ENCODE results near the gene SLC16A8. TPM values are rescaled to one million over a fixed set of nuclear protein-coding genes. Genes with fewer than 3 reads are reported as not detected.

Gene SLC16A8
- total RNA-seq, 1 donor: 0.18 TPM

DNA sequence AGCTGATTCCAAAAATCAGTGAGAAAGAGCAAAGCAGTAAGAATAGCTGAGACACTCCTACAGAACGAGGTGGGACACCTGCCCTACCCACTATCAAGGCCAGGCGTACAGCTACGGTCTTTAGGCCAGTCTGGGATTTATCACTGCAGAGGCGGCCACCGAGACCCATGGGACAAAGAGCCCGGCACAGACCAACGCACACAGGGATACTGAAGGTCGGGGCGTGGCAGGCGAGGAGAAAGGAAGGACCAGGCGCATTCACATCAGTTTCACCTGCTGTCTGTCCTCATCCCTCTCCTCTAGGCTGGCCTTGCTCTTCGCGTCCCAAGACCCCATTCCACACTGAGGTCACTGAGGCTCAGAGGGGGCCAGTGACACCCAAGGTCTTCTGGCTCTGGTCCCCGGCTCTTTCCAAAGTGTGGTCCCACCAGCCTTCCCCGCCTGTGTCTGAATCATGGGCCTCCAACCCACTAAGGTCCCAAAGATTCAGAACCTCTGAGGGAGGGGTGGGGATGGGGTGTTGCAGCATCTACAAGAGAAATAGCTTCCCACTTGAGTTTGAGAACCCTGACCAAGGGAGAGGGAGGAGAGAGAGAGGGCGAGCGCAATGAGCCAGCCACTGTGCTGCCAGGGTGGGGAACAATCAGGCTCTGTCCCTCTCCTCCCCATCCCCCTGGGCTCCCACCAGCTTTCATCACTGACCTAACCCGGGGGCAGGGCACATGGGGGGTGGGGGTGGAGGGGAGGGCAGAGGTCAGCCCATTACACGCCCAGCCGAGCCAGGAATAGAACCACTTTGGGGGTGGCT lies 34.0 kb downstream of the SLC16A8 start:
- TF ChIP-seq, protein P1, sequence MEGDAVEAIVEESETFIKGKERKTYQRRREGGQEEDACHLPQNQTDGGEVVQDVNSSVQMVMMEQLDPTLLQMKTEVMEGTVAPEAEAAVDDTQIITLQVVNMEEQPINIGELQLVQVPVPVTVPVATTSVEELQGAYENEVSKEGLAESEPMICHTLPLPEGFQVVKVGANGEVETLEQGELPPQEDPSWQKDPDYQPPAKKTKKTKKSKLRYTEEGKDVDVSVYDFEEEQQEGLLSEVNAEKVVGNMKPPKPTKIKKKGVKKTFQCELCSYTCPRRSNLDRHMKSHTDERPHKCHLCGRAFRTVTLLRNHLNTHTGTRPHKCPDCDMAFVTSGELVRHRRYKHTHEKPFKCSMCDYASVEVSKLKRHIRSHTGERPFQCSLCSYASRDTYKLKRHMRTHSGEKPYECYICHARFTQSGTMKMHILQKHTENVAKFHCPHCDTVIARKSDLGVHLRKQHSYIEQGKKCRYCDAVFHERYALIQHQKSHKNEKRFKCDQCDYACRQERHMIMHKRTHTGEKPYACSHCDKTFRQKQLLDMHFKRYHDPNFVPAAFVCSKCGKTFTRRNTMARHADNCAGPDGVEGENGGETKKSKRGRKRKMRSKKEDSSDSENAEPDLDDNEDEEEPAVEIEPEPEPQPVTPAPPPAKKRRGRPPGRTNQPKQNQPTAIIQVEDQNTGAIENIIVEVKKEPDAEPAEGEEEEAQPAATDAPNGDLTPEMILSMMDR (IDR thresholded peaks at IDR 0.05; ENCODE audit: insufficient read depth, low read length): no peak
- no peak overlapping the region for H3K4me3 ChIP-seq (ENCODE audit: low read depth, low read length)
- no peak for DNase-seq (ENCODE audit: low read depth)

DNA sequence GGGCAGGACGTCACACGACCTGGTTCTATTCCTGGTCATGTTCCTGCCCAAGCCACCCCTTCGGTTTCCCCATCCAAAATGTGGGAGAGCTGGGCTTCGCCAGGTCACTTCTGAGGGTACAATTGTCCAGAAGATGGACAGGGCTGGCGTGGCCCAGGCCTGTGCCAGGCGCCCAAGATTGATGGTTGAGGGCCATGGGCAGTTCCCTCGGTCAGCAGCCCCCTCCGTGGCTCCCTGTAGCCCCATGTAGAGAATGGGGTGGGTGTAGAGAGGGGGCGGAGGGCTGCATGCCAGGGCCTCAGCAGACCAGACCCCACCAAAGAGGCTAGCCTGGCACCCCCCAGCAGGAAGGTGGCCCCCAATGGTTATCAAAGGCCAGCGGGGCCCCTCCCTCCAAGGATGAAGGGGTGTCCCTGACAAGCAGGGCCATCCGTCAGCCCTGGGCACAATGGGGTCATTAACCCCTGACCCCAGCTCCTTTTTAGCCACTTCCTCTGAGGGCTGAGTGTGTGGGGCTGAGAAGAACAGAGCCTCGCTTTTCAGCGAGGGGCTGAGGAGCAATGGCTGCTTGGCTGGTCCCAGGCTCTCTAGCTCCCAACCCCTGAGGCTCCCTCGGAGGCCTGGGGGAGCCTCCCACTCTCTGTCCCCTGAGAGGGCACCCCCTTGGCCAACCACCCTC lies 37.8 kb downstream of the SLC16A8 start:
- TF ChIP-seq, protein P1 (IDR thresholded peaks at IDR 0.05; ENCODE audit: insufficient read depth, low read length): no peak
- DNase-seq (ENCODE audit: low read depth): no peak
- H3K4me3 ChIP-seq (ENCODE audit: low read depth, low read length): no peak overlapping the region

DNA sequence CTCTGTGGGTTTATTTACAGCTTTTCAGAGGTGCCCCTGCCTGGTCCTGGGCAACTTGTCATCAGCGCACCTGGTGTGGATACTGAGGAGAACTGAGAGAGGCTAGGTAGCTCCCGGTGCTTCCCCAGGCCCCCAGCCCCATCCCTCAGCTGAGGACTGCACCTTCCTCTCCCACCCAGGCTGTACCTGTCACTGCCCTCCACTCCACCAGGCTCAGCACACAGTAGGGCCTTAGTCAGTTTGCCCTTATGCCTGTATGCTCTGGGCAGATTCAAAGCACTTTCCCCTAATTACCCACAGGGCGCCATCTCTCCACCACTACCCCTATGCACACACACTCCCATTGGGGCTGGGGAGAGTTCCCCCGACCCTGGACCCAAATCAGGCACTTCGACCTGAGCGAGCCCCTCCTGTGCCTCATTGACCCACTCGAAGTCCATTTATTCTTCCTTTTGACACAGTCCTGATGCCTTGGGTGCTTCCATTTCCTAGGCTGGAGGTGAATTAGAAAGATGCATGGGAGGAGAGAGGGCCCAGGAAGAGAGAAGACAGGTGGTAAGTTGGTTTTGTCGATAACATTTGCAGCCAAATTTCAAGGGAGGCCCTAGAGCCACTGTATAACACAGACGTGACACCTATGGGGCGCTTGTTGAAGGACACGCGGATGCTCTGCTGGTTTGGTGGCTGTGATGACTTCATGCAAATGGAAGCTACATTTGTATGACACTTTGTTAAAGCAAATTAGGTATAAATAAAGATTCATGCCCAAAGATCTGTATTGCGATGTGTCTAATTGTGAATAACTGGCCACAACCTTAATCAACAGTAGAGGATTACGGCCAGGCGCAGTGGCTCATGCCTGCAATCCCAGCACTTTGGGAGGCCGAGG lies 40.6 kb downstream of the SLC16A8 start:
- TF ChIP-seq, protein P1 (IDR thresholded peaks at IDR 0.05; ENCODE audit: insufficient read depth, low read length): no peak
- no peak overlapping the region for H3K4me3 ChIP-seq (ENCODE audit: low read depth, low read length)
- DNase-seq (ENCODE audit: low read depth): no peak

DNA sequence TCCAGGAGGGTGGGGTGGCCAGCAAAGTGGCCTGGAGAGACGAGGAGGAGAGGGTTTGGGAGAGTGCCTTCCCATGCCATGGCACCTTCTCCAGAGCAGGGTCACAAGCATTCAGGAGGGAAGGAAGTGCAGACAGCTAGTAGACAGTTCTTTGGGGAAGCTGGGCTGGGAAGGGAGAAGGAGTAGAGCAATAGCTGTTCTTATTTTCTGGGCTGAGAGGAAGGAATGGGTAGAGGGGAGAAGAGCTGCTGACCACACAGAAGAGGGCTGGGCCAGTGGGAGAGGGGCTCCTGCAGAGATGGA lies 41.5 kb downstream of the SLC16A8 start:
- TF ChIP-seq, protein P1 (IDR thresholded peaks at IDR 0.05; ENCODE audit: insufficient read depth, low read length): no peak

DNA sequence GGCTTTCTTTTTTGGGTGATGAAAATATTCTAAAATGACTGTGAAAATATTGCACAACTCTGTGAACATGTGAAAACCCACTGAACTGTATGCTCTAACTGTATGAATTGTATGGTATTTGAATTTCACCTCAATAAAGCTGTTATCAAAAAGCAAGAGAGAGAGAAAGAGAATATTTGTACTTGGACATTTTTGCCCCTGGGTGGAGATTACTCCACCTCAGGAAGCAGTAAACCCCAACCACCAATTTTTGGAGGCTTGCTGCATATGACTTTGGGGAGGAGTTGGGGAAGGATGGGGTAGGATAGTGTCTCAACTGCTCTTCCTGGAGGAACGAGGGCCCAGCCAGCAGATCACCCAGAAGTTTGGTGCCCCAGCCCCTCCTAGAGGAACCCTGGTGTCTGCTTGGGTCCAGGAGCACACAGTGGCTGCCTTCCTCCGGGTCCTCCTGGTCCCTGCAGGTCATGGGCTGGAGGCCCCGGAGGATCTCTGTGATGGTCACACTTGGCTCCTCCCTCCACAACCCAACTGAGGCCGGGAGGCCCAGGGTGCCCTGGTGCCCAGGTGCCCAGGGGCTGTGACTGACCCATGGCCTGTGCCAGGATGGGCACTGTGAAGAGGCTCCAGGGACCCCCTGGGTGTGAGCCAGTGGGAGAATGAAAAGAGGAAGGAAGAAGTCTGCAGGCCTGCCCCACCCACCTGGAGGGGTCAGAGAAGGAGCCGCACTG lies 42.1 kb downstream of the SLC16A8 start:
- TF ChIP-seq, protein P1 (IDR thresholded peaks at IDR 0.05; ENCODE audit: insufficient read depth, low read length): no peak
- no peak overlapping the region for H3K4me3 ChIP-seq (ENCODE audit: low read depth, low read length)
- DNase-seq (ENCODE audit: low read depth): no peak

More for the DNA sequence above, 41.5 kb downstream of the SLC16A8 start:
- no peak for DNase-seq (ENCODE audit: low read depth)
- H3K4me3 ChIP-seq (ENCODE audit: low read depth, low read length): no peak overlapping the region

Data from fibroblast of the aortic adventitia (primary cell).